ENCODE measurements around the gene MANF.

DNA sequence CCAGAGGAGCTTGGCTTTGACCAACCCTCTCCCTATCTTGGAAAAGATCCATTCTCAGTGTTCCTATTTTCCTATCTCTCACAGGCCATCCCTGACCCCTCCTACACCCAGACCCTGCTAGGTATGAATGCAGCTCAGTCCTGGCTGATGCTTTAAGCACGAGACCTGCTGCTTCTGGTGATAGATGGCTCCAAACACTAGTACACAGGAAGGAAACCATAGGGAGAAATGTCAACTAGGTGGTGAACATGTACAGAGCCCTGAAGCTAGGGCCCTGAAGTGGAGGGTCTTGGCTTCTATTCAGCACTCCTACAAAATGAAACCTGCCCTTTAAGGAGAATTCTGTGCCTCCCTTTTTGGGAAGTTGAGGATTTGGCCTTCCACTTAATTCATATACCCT is 47.4 kb upstream of the MANF start:
- TF ChIP-seq, protein P1, sequence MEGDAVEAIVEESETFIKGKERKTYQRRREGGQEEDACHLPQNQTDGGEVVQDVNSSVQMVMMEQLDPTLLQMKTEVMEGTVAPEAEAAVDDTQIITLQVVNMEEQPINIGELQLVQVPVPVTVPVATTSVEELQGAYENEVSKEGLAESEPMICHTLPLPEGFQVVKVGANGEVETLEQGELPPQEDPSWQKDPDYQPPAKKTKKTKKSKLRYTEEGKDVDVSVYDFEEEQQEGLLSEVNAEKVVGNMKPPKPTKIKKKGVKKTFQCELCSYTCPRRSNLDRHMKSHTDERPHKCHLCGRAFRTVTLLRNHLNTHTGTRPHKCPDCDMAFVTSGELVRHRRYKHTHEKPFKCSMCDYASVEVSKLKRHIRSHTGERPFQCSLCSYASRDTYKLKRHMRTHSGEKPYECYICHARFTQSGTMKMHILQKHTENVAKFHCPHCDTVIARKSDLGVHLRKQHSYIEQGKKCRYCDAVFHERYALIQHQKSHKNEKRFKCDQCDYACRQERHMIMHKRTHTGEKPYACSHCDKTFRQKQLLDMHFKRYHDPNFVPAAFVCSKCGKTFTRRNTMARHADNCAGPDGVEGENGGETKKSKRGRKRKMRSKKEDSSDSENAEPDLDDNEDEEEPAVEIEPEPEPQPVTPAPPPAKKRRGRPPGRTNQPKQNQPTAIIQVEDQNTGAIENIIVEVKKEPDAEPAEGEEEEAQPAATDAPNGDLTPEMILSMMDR (IDR thresholded peaks at IDR 0.05; ENCODE audit: insufficient read depth, low read length, poor library complexity, severe bottlenecking): no peak
- no peak for TF ChIP-seq EZH2phosphoT487 (conservative IDR thresholded peaks at IDR 0.05; ENCODE audit: low read length)

Measured in SU-DHL-6 (cell line).